MG63 (cell line): Measurements from ENCODE around the gene LMOD3. TPM values are rescaled to one million over a fixed set of nuclear protein-coding genes. Genes with fewer than 3 reads are reported as not detected.

Experiments
- DNase-seq: peaks from one replicate; pipeline ENCODE4 v3.0.0-alpha.2; 2020
- H3K27me3 ChIP-seq: fragments of 250-450 bp; sonication (Bioruptor Pico); 2 replicates; pipeline ENCODE4 v1.5.1; 2020; ENCODE audit warnings: mild to moderate bottlenecking, moderate library complexity
- H3K36me3 ChIP-seq: fragments of 250-450 bp; sonication (Bioruptor Pico); 2 replicates; pipeline ENCODE4 v1.5.1; 2020; ENCODE audit warnings: mild to moderate bottlenecking, moderate library complexity
- H3K4me3 ChIP-seq: fragments of 250-450 bp; sonication (Bioruptor Pico); 2 replicates; pipeline ENCODE4 v1.5.1; 2020; ENCODE audit warnings: mild to moderate bottlenecking, moderate library complexity
- H3K9me3 ChIP-seq: fragments of 250-450 bp; sonication (Bioruptor Pico); 2 replicates; pipeline ENCODE4 v1.5.1; 2020; ENCODE audit warnings: mild to moderate bottlenecking, moderate library complexity
- total RNA-seq: library from RNA; depleted of rRNA; stranded (reverse); fragments of >200 nt; shearing (Covaris generic); gene quantifications from 2 replicates; pipeline ENCODE4 v1.2.3, GENCODE V29; 2014; ENCODE audit warnings: low replicate concordance; rRNA removed

LMOD3 gene
- not detected in 2 replicates for total RNA-seq

DNA sequence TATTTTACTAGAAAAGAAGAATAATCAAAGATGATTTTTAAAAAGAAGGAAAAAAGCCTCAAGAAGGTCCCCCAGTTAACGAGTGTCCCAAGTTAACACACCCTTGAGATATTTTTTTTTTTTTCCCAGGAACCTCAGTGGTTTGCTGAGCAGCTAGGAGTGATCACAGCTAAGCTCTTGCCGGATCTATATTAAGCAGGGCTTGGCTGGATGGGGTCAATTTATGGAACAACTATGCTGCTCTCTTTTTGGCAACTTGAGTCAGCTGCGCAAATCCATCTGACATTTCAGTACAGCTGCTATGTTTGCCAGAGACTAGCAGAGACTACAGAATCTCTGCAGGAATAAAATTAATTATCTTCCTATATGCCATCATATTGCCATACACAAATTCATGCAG lies at the start of gene LMOD3:
LMOD3 (minus strand) TSS at position 193 of the 400 bp plus-strand sequence. CDS start 209 bp downstream, outside the sequence.
- no peak for DNase-seq
- H3K4me3 ChIP-seq: no peak within 1 kb of the TSS

DNA sequence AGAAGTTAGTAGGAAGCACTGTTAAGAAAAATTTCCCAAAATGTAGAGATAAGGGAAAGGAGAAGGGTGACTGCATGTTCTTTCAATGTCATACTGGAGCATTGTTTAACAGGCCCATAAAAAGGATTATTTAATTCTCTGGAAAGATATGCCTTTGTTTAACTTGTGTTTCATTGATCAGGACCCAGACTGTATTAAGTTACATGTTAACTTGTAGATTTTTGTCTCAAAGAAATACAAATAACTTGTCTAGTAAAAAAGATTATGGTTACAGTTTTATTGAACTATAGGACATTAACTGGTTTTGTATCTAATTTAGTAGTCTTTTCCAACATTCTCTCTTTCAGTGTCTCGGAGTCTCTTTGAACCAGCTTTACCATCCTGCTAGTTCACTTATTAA lies 49.7 kb upstream of the LMOD3 start:
- no peaks in the 10 kb centered on the region for H3K36me3 ChIP-seq
- DNase-seq: no peak
- no peak overlapping the region for H3K4me3 ChIP-seq
- no peaks in the 10 kb centered on the region for H3K27me3 ChIP-seq
- no peaks in the 10 kb centered on the region for H3K9me3 ChIP-seq

More for the DNA sequence above, at the start of gene LMOD3:
- no peaks in the 10 kb centered on the region for H3K36me3 ChIP-seq
- no peaks in the 10 kb centered on the region for H3K27me3 ChIP-seq
- no peaks in the 10 kb centered on the region for H3K9me3 ChIP-seq

GRCh38 chr3:69166446-69166845 lies 44.1 kb upstream of the LMOD3 start:
- no peaks in the 10 kb centered on the region for H3K9me3 ChIP-seq
- H3K4me3 ChIP-seq: no peak overlapping the region
- no peaks in the 10 kb centered on the region for H3K27me3 ChIP-seq
- H3K36me3 ChIP-seq: no peaks in the 10 kb centered on the region
- no peak for DNase-seq

DNA sequence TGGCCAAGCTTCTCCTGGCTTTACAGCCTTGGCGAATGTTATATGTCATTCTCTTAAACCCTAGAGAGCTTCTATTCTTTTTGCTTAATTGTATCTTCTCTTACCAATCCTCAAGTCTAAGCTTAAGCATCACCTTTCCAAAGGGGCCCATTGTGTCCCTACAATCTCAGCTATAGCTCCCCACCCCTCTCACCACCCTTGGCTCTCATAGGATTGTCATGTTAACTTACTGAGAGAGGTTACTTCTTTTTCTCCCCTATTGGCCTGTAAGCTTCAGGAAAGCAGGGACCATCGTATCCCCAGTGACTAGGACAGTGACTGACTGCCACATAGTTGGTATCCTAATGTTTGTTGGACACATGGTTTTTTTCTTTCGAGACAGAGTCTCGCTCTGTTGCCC lies 43.3 kb upstream of the LMOD3 start:
- Histone ChIP-seq H3K36me3 (no peaks in the 10 kb centered on the region), H3K9me3 (no peaks in the 10 kb centered on the region), H3K4me3 (no peak overlapping the region), H3K27me3 (no peaks in the 10 kb centered on the region)
- no peak for DNase-seq

GRCh38 chr3:69164296-69164695 lies 41.9 kb upstream of the LMOD3 start:
- Histone ChIP-seq H3K9me3 (no peaks in the 10 kb centered on the region), H3K36me3 (no peaks in the 10 kb centered on the region), H3K4me3 (no peak overlapping the region), H3K27me3 (no peaks in the 10 kb centered on the region)
- DNase-seq: no peak

DNA sequence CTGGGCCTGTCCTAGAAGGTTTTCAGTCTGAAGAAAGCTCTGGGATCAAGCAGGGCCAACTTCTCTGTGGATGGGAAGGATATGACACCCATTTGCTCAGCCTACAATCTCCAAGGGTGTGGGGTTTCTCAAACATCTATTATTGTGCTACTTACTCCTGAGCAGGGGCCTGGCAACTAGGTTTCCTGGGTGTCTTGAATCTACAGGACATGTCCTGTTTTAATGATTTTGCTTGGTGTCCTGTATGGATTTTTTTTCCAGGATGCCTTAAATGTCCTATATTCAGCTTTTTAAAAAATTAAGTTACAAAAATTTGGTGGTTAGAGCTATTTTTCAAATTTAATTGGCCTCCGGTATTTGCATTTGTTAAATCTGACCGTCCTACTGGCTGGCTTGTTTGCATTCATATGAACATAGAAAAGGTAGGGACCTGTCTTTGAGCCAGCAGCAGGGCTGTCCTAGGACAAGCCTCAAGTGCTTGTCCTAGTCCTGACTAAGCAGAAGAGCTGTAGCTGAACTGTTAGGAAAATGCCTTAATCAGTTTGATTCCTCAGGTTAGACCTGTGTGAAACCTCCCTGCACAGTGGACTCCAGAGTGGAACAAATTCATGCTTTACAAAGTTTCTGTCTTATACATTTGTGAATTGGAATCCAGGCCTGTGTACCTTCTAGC lies 40.0 kb upstream of the LMOD3 start:
- H3K9me3 ChIP-seq: no peaks in the 10 kb centered on the region
- H3K4me3 ChIP-seq: no peak overlapping the region
- no peak for DNase-seq
- H3K27me3 ChIP-seq: no peaks in the 10 kb centered on the region
- H3K36me3 ChIP-seq: no peaks in the 10 kb centered on the region

DNA sequence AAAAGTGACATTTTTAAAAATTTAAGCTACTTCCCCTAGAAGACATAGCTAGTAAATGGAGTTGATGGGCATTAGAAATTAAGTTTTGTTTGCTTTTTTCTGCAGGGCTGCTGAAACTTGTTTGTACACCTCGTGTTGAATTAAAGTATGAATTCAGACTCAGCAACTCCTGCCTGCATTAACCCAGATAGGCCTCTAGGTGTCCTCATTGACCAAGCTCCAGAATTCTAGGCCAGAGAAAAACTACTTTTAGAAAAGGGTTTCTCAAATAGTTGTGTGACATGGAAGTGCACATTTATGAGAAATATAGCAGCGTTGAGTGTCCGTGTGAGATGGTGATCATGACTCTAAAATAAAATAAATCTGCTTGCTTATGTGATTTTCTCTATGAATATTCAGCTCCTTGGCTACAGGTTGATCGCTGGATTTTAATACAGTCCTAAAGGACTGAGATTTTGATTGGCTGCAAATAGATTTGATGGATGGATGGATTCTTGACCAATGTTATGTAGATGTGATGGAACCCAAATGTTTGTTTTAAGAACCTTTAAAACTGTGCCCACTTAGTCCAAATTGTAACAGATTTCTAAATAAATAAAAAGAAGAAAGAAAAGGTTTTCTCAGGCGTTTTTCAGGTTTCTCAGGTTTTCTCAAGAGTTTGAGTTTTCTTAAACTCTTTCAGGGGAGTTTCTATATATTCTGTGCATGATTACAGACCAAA lies 39.4 kb upstream of the LMOD3 start:
- H3K27me3 ChIP-seq: no peaks in the 10 kb centered on the region
- no peaks in the 10 kb centered on the region for H3K9me3 ChIP-seq
- no peak for DNase-seq
- no peaks in the 10 kb centered on the region for H3K36me3 ChIP-seq
- H3K4me3 ChIP-seq: no peak overlapping the region

GRCh38 chr3:69160525-69160924 lies 38.1 kb upstream of the LMOD3 start:
- no peak for DNase-seq
- H3K36me3 ChIP-seq: no peaks in the 10 kb centered on the region
- H3K27me3 ChIP-seq: no peaks in the 10 kb centered on the region
- no peaks in the 10 kb centered on the region for H3K9me3 ChIP-seq
- H3K4me3 ChIP-seq: no peak overlapping the region

- Histone ChIP-seq H3K36me3 (no peaks in the 10 kb centered on the region), H3K9me3 (no peaks in the 10 kb centered on the region), H3K4me3 (no peak overlapping the region), H3K27me3 (no peaks in the 10 kb centered on the region)
- DNase-seq: no peak
These were observed 37.7 kb upstream of the LMOD3 start for GRCh38 chr3:69160107-69160506.

DNA sequence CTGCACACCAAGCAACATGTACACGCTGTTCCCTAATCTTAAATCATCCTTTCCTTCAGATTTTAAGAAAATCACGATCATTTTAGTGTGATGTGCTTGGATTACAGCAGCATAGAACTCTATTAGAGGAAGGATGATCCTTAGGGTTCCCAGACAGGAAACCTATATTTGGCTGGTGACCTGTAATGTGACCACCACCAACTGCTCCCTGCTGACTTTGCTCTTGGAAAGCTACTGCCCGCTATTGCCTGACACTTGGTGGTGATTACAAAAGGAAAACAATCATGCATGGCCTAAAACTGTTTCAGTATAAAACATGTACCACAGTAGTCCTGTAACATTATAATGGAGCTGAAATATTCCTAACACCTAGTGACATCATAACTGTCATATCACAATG lies 27.2 kb upstream of the LMOD3 start:
- Histone ChIP-seq H3K27me3 (no peaks in the 10 kb centered on the region), H3K36me3 (no peaks in the 10 kb centered on the region), H3K4me3 (no peak overlapping the region), H3K9me3 (no peaks in the 10 kb centered on the region)
- DNase-seq: no peak

GRCh38 chr3:69145688-69146087 lies 23.3 kb upstream of the LMOD3 start:
- no peak for DNase-seq
- H3K9me3 ChIP-seq: no peaks in the 10 kb centered on the region
- no peak overlapping the region for H3K4me3 ChIP-seq
- no peaks in the 10 kb centered on the region for H3K36me3 ChIP-seq
- no peaks in the 10 kb centered on the region for H3K27me3 ChIP-seq

DNA sequence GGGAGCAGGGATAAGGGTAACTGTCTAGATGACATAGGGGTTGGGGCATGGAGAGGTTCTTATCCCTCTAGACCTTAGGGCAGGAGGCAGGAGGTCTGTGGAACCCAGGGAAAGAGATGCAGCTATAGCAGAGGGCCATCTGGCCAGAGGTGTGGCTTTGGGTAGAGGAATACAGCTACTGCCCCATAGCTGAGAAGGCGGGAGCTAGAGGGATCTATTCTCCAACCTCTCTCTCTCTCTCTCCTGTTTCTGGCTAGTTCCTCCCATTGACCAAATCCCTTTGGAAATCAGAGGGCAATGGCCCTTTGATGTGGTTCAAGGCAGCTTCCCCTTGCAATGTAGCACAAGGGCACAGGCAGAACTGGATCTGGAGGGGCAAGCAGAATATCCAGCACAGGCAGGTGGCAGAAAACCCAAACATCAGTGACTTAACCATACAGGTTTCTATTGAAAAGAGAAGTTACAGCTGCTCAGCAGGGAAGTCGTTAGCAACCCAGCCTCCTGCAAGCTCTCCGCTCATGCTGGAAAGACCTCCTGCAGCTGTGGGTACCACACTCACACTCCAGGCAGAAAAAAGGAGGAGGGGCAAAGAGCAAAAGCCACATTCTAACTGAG lies 22.3 kb upstream of the LMOD3 start:
- Histone ChIP-seq H3K36me3 (no peaks in the 10 kb centered on the region), H3K27me3 (no peaks in the 10 kb centered on the region), H3K4me3 (no peak overlapping the region), H3K9me3 (no peaks in the 10 kb centered on the region)
- DNase-seq: no peak

DNA sequence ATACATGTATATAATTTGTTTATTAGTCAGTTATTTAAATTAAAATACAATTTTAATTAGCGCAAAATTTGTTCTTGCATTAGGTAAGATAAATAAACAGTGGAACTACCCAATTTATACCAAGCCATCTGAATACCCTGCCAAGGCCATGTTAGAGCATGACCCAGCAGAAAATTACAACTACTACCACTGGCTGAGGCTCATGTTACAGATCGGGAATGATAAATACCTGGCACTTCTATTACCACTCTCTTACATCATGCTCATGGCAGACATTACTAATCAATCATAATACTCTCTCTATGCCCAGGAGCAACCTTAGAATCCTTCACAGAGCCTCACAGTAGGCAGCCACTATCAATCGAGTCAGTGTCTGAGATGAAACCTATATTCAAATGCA lies 21.2 kb upstream of the LMOD3 start:
- Histone ChIP-seq H3K27me3 (no peaks in the 10 kb centered on the region), H3K36me3 (no peaks in the 10 kb centered on the region), H3K4me3 (no peak overlapping the region), H3K9me3 (no peaks in the 10 kb centered on the region)
- DNase-seq: no peak

DNA sequence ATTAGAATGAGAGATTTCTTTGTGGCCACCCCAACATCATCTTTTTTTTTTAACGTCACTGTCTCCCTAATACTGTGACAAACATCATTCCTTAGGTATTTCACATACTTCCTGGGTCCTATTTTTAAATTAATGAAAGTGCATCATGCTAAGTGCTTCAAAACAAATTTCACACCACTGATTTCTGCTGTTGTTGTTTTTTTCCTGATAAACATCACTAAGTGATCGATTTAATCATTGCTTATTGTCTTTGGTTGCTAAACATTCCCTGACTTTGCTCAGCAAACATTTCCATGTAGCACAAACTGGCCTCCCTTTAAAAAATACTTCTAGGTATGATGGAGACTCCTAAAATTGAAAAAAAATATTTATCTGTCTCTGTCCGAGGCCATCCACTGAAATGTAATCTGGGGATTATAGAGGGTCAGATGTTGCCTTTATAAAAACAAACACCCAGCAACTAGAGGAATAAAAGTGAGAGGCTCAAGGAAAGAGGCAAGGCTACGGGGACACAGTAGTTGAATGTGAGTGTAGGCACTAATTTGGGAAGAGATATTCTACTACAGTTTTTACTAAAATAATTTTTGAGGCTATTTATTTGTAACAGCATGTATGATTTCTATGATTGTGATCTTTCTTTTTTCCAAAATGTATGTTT lies 20.5 kb upstream of the LMOD3 start:
- Histone ChIP-seq H3K27me3 (no peaks in the 10 kb centered on the region), H3K9me3 (no peaks in the 10 kb centered on the region), H3K4me3 (no peak overlapping the region), H3K36me3 (no peaks in the 10 kb centered on the region)
- DNase-seq: no peak

DNA sequence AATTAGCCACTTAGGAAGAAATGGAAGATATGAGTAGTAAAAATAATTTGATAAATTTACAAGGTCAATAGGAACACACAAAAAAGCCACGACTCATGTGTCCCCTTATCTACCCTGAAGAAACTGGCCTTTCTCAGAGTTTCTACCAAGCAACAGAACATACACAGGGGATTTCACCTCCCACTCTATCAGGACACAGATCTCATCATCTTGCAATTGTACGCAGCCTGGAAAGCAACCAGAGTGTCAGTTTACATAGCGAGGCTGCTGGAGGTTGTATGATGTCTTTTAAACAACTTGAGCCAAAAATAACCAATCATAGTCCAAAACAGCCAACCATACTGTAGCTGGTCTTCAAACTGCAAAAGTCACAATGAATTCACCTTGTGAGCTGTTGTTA lies 19.7 kb upstream of the LMOD3 start:
- no peaks in the 10 kb centered on the region for H3K27me3 ChIP-seq
- DNase-seq: peak; percentile 2
- H3K4me3 ChIP-seq: no peak overlapping the region

GRCh38 chr3:69141313-69141712 lies 18.9 kb upstream of the LMOD3 start:
- no peak for DNase-seq
- no peaks in the 10 kb centered on the region for H3K9me3 ChIP-seq
- no peak overlapping the region for H3K4me3 ChIP-seq
- H3K36me3 ChIP-seq: no peaks in the 10 kb centered on the region
- H3K27me3 ChIP-seq: no peaks in the 10 kb centered on the region

More for the DNA sequence above, 19.7 kb upstream of the LMOD3 start:
- Histone ChIP-seq H3K9me3 (no peaks in the 10 kb centered on the region), H3K36me3 (no peaks in the 10 kb centered on the region)

GRCh38 chr3:69137412-69137811 lies 15.0 kb upstream of the LMOD3 start:
- DNase-seq: no peak
- H3K36me3 ChIP-seq: no peaks in the 10 kb centered on the region
- H3K27me3 ChIP-seq: no peaks in the 10 kb centered on the region
- H3K9me3 ChIP-seq: no peaks in the 10 kb centered on the region
- H3K4me3 ChIP-seq: no peak overlapping the region
